ENCODE measurements around the gene ASCL2.

The ASCL2 gene

GRCh38 chr11:2271327-2272227 lies 1.2 kb upstream of the ASCL2 start:
- FAIRE-seq, result no peak

GRCh38 chr11:2271077-2271326 lies 614 bp upstream of the ASCL2 start:
- FAIRE-seq, result no peak

GRCh38 chr11:2269601-2270321 lies 627 bp downstream of the ASCL2 start:
- FAIRE-seq, result no peak

DNA sequence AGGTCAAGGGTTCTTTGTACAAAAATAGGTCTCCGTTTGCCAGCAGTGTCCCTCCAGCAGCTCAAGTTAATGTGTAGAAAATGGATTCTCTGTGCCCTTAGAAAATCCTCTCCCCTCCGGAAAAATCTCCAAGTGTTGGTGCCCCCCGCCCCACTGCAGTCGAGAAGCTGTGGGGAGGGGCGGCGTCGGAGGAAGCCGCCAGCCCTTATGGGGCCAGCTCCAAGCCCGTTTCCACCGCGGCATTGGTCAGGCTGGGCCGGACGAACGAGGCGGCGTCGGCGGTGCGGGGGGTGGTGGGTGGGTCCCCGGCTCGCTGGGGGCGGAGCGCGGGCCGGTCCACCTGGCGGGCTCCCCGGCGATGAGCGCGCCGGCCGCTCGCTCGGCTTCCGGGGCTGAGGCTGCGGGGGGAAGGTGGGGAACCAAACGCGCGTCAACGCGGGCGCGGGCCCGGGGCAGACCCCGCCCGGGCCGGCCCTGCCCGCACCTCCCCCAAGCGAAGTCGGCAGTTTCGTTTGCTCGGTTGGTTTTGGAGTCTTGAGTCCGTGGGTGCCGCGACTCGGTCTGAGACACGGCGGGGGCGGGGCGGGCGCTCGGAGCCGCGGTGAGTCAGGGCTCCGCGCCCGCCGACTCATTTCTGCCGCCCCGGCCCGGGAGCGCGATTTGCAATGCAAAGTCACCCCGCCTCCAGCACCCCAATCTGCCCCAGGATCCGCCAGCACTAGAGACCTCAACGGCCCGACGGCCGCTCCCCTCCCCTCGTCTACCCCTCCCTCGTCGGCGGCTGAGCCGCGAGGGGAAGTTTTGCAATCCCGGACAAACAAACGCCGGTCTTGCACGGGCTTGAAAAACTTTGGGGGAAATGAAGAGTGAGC lies 1.4 kb downstream of the ASCL2 start:
- FAIRE-seq, result no peak

- no peak for FAIRE-seq
Measured at GRCh38 chr11:2267851-2268728, 2.3 kb downstream of the ASCL2 start.

DNA sequence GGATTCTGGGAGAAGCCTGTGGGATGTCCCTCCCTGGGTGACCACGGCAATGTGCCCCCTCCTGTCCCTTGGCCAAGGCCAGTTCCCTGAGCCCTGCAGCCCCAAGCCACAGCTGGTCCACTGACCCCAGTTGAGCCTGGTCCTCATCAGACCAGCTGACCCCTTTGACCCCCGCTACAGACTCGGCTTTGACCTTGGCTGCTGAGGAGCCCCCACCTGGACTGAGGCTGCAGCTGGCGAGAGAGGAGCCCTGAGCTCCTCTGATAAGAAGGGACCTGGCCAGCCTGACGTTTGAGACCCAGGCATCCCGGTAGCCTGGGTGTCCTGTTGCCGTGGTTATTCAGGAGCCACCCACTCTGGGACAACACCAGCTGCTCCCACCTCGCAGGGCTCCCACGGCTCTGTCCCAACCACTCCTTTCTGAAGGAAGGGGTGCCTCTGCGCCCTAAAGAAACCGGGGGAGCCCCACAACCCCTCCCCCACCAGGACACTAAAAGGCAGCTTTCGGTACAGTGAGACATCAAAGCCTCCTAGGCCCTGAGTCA lies 3.0 kb downstream of the ASCL2 start:
- FAIRE-seq, result no peak

DNA sequence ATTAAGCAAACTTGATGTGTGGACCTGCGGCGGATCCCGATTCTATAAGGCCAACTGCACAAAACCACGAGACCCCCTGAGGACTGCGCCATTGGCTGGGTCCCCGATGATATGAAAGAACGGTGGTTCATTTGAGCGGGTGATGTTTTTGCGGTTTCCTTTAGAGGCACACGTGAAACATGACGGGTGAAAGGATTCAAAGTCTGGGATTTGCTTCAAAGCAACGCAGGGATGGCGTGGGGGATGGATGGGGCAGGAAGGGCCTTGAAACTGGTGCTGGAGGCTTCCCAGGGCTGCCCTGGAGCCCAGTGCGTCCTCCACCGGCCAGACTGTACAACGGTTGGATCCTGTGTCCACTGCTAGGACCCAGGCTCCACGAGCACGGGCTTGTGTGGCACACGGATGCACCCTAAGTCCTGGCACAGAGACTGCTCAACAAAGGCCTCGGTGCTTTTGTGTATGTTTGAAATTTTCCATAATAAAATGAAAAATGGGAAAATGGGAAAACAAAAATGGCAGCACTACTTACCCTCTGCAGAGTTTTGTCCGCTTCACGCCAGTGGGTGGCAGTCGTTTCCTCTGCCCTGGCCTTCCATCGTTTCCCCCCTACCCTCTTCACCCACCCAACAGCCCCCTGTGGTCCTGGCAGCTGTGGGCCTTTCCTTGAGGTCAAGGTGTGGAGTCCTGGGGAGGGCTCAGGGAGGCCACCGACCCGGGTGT lies 3.6 kb downstream of the ASCL2 start:
- no peak for FAIRE-seq

- FAIRE-seq, result no peak
Measured at GRCh38 chr11:2265854-2266585, 4.4 kb downstream of the ASCL2 start.

DNA sequence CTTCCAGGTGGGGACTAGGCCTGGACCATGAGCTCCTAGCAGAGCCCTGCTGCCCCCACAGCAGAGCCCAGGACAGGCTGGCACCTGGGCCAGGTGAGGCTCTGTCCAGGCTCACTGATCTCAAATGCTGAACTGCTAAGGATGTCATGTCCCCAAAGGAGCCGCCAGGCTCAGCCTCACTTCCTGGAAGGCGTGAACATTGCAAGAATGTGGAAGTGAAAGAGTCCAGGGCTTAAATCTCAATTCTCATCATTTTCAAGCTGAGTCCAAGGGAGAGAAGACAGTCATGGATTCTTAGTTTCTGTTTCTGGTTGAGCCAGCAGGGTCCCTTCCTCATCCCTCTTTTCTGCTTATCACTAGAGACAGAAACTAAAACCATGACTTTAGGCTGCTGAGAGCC lies 5.0 kb downstream of the ASCL2 start:
- no peak for FAIRE-seq

DNA sequence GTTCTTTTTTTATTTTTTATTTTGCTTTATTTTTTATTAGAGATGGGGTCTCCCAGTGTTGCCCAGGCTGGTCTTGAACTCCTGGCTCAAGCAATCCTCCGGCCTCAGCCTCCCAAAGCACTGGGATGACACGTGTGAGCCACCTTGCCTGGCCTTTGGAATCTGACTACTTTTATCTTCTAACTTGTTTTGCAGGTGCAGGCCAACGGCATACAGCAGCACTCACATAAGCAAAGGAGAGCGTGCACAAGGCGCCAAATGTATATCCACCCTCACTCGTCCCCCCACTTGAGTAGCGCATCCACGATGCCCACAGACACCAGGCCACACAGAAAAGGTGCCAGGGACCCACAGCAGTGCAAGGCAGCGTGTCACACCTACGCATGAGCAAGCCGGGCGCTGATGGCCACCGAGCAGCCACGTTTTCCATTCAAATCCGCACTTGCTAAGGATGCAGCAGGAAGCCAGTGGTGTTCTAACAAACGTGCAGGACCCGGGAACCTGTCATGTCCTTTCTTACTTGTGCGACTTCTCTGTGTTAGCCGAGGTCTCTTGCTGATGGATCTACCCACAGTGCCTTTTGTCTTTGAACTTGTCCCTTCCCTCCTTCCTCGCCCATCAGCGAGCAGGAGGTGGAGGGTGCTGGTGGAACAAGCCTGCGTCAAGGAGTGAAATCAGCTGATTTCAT lies 5.9 kb downstream of the ASCL2 start:
- no peak for FAIRE-seq

DNA sequence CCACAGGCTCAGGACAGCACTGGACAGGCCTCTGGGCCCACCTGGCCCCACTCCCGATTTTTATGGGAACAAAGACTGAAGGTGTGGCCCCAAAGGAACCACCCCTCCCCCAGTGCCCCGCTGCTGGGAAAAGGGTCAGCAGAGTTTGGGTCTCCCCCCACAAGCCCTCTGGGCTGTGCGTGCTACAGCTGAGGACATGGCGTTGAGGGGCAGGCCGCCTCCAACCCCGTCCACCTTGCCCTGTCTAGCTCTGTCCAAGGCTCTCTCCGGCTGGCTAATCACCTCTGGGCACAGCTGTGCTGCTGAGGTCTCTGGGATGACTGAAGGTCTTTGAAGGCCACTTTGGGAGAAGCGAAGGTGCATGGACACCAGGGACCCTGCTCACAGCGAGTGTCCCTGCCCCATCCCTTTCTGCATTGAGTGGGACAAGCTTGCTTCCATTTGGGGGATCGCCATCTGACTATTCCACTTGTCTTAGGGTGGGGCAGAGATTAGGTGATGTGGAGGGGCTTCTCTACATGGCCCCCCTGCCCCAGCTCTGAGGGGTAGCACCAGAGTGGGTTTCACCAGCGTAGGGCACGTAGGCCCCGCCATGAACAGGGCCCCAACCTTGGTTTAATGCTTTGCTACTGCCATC lies 6.5 kb downstream of the ASCL2 start:
- no peak for FAIRE-seq

GRCh38 chr11:2263071-2263565 lies 7.3 kb downstream of the ASCL2 start:
- FAIRE-seq, result no peak

DNA sequence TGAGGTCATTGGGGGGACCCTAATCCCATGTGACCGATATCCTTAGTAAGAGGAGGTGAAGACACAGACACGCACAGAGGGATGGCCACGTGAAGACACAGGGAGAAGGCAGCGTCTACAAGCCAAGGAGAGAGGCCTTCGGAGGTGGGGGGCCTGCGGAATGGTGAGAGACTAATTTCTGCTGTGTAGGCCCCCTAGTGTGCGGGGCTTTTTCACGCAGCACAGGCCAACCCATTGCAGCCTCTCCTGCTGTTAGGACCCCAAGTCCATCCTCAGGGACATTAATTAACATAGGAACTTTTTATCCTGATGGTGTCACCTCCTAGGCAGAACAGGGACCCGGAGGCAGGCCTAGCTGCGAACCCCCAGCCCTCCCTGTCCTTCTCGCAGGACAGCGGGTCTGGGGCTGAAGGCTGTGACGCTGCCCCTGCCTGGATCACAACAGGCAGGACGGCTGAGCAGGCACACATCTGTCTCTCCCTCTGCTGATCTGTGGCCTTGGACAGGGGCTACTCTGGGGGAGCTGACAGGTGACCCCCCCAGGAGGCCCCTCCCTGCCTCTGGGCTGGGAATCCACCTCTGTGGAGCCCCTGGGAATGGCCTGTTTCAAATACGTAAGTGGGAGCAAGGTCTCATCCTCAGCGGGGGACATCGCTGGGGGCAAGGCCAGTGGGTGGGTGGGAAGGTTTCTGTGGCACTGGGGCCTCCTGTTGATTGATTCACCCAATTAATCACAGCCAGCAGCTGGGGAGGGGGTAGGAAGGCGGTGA lies 7.9 kb downstream of the ASCL2 start:
- FAIRE-seq, result no peak

GRCh38 chr11:2261436-2262230 lies 8.8 kb downstream of the ASCL2 start:
- FAIRE-seq, result no peak

- no peak for FAIRE-seq
Measured at GRCh38 chr11:2260491-2261364, 9.7 kb downstream of the ASCL2 start.

DNA sequence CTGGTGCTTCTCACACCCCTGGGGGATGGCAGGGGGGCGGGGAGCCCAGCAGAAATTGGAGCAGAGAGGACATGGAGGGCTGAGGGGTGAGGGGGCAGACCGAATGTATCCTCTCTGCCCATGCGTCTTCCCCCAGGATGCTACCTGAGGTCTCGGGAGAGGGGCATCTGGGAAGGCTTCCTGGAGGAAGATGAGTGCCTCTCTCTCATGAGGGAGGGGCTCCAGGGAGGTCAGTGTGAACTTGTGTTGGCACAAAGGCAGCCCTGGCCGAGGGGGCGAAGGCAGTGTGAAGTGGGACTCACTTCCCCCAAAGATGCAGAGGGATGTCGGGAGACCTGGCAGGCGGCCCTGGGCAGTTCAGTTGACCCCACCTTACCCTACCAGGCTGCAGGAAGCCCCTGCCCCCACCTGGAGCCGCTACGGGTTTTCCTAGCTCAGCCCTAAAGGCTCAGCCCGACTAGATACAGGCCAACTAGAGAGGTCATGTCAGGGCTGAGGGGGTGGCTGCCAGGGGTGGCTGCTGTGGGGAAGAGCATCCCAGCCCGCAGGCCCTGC lies 10.4 kb downstream of the ASCL2 start:
- no peak for FAIRE-seq
